Fibroblast of the conjunctiva (primary cell): Measurements from ENCODE around the gene RAD51AP2.

Experiments used
- DNase-seq: peaks from one replicate; pipeline ENCODE4 v3.0.0-alpha.2; 2010; ENCODE audit warnings: low read depth

RAD51AP2 gene

GRCh38 chr2:17470855-17471641 lies 47.2 kb downstream of the RAD51AP2 start:
- DNase-seq: peak; percentile 6

GRCh38 chr2:17461087-17461475 lies 57.2 kb downstream of the RAD51AP2 start:
- DNase-seq: no peak
